GM12878 (cell line): ENCODE results near the gene C15orf62.

Experiments used
- POLR2AphosphoS5 ChIP-seq: IDR thresholded peaks from 2 replicates; pipeline ENCODE4 v1.6.1; 2011; ENCODE audit warnings: mild to moderate bottlenecking, low read length, inconsistent platforms
- SIN3A ChIP-seq: IDR thresholded peaks from 2 replicates; pipeline ENCODE4 v1.6.1; 2012; ENCODE audit warnings: low read depth, low read length, improper control_type of control experiment

- no peak for TF ChIP-seq SIN3A
- TF ChIP-seq POLR2AphosphoS5: no peak
These were observed 20.9 kb downstream of the C15orf62 start for GRCh38 chr15:40790718-40791117.
